Activated CD8-positive, alpha-beta memory T cell treated with anti-CD3 and anti-CD28 coated beads for 36 hours (primary cell): Measurements from ENCODE around the gene ASTN2. TPM values are rescaled to one million over a fixed set of nuclear protein-coding genes. Genes with fewer than 3 reads are reported as not detected.

ENCODE experiments used
- CTCF ChIA-PET: fragments of 350-600 bp; sonication (Branson Sonifier 250); formaldehyde crosslinking; loops from one replicate; lab custom pipeline; 2021; ENCODE audit warnings: antibody characterized with exemption; lab: Charles Lee
- POLR2A ChIA-PET: fragments of 350-600 bp; sonication (Branson Sonifier 250); formaldehyde crosslinking; loops from one replicate; lab custom pipeline; 2021; ENCODE audit warnings: antibody characterized with exemption; lab: Charles Lee
- total RNA-seq, 2 experiments: library from RNA; stranded (reverse); gene quantifications; one replicate each; pipeline ENCODE4 v1.2.3, GENCODE V29; 2021

Gene ASTN2
- total RNA-seq, 2 experiments from 2014 or later = 3.1 to 4.3 TPM

GRCh38 chr9:117097761-117098160 lies 317.1 kb downstream of the ASTN2 start:
- POLR2A ChIA-PET = no interaction called here
- CTCF ChIA-PET = no interaction called here

GRCh38 chr9:117096138-117096537 lies 318.7 kb downstream of the ASTN2 start:
- ChIA-PET CTCF (no interaction called here), POLR2A (no interaction called here)

- CTCF ChIA-PET = no interaction called here
- POLR2A ChIA-PET = no interaction called here
Measured at GRCh38 chr9:117095081-117095480, 319.8 kb downstream of the ASTN2 start.

- ChIA-PET CTCF (no interaction called here), POLR2A (no interaction called here)
Measured at GRCh38 chr9:117093891-117094844, 320.7 kb downstream of the ASTN2 start.

GRCh38 chr9:117092582-117092981 lies 322.3 kb downstream of the ASTN2 start:
- ChIA-PET CTCF (no interaction called here), POLR2A (no interaction called here)

- ChIA-PET POLR2A (no interaction called here), CTCF (no interaction called here)
Measured at GRCh38 chr9:117091529-117091928, 323.3 kb downstream of the ASTN2 start.

GRCh38 chr9:117088786-117089185 lies 326.1 kb downstream of the ASTN2 start:
- POLR2A ChIA-PET = no interaction called here
- CTCF ChIA-PET = no interaction called here

GRCh38 chr9:117088140-117088539 lies 326.7 kb downstream of the ASTN2 start:
- ChIA-PET POLR2A (no interaction called here), CTCF (no interaction called here)

GRCh38 chr9:117084221-117084620 lies 330.6 kb downstream of the ASTN2 start:
- CTCF ChIA-PET = no interaction called here
- POLR2A ChIA-PET = no interaction called here

GRCh38 chr9:117083559-117083958 lies 331.3 kb downstream of the ASTN2 start:
- CTCF ChIA-PET = no interaction called here
- POLR2A ChIA-PET = no interaction called here

- ChIA-PET POLR2A (no interaction called here), CTCF (no interaction called here)
Measured at GRCh38 chr9:117081641-117082317, 333.1 kb downstream of the ASTN2 start.

- POLR2A ChIA-PET = no interaction called here
- CTCF ChIA-PET = no interaction called here
Measured at GRCh38 chr9:117080765-117081390, 334.0 kb downstream of the ASTN2 start.

GRCh38 chr9:117076571-117077290 lies 338.1 kb downstream of the ASTN2 start:
- ChIA-PET CTCF (no interaction called here), POLR2A (no interaction called here)

- ChIA-PET CTCF (no interaction called here), POLR2A (no interaction called here)
Measured at GRCh38 chr9:117075636-117076035, 339.2 kb downstream of the ASTN2 start.

GRCh38 chr9:117074784-117075520 lies 339.9 kb downstream of the ASTN2 start:
- POLR2A ChIA-PET = no interaction called here
- CTCF ChIA-PET = no interaction called here

GRCh38 chr9:117074342-117074662 lies 340.6 kb downstream of the ASTN2 start:
- POLR2A ChIA-PET = no interaction called here
- CTCF ChIA-PET = no interaction called here

GRCh38 chr9:117073539-117074341 lies 341.1 kb downstream of the ASTN2 start:
- ChIA-PET POLR2A (no interaction called here), CTCF (no interaction called here)

- ChIA-PET CTCF (no interaction called here), POLR2A (no interaction called here)
Measured at GRCh38 chr9:117073071-117073470, 341.8 kb downstream of the ASTN2 start.
